GM10266 (cell line): Measurements from ENCODE around the gene SIX3.

Source experiments
- DNase-seq: peaks from one replicate; pipeline ENCODE4 v3.0.0; 2012; ENCODE audit errors: extremely low spot score
- TF ChIP-seq, protein P1 (sequence below): IDR thresholded peaks from 2 replicates; pipeline ENCODE4 v1.5.1; 2012; ENCODE audit warnings: mild to moderate bottlenecking, low read depth; ENCODE audit not compliant: control insufficient read depth, insufficient read depth; ENCODE audit errors: missing control alignments

The SIX3 gene

DNA sequence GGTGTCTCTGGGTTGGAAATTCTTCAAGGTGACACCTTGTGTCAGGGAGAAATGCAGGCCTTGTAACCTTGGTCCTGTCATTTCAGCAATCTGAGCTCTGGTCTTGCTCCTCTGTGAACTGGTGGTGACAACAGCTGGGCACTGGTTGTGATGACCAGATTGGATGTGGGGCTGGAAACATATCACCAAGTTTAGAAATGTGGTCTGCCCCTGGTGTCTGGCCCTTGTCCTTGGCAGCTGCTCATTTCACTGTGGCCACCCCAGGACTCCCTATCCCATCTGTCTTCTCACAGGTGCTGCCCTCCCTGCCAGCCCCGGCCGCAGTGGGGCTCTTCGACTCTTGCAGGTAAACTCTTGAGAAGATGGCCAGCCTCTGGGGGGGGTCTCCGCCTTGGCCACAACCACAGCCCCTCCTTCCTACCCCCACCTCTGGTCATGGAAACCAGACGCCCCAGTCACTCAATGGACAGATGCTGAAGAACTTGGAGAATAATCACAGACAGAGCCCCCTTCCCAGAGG is 20.7 kb downstream of the SIX3 start:
- TF ChIP-seq, protein P1, sequence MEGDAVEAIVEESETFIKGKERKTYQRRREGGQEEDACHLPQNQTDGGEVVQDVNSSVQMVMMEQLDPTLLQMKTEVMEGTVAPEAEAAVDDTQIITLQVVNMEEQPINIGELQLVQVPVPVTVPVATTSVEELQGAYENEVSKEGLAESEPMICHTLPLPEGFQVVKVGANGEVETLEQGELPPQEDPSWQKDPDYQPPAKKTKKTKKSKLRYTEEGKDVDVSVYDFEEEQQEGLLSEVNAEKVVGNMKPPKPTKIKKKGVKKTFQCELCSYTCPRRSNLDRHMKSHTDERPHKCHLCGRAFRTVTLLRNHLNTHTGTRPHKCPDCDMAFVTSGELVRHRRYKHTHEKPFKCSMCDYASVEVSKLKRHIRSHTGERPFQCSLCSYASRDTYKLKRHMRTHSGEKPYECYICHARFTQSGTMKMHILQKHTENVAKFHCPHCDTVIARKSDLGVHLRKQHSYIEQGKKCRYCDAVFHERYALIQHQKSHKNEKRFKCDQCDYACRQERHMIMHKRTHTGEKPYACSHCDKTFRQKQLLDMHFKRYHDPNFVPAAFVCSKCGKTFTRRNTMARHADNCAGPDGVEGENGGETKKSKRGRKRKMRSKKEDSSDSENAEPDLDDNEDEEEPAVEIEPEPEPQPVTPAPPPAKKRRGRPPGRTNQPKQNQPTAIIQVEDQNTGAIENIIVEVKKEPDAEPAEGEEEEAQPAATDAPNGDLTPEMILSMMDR: no peak

DNA sequence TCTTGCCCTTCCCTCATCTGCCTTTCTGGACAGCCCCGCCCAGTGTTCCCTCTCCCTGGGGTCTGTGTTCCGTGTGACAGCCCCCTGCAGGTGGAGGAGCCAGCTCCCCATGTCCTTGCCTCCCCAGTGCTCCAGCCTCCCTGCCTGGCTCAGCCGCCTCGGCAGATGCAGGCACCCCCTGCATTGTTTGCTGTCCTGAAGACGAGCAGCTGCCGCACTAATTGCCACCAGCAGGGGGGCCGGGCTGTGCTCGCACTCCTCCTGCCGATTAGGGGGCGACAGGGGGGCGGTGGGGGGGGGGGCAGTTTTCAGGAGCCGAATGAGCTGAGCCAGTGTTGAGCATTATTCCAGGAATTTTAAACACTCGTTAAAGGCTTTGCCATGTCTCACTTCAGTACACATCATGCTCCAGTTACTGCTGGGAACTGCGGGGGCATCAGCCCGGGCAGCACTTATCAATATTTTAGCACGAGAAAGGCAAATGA is 23.3 kb downstream of the SIX3 start:
- DNase-seq: no peak
- TF ChIP-seq, protein P1: peak; percentile 15

More for the DNA sequence above, 20.7 kb downstream of the SIX3 start:
- no peak for DNase-seq

DNA sequence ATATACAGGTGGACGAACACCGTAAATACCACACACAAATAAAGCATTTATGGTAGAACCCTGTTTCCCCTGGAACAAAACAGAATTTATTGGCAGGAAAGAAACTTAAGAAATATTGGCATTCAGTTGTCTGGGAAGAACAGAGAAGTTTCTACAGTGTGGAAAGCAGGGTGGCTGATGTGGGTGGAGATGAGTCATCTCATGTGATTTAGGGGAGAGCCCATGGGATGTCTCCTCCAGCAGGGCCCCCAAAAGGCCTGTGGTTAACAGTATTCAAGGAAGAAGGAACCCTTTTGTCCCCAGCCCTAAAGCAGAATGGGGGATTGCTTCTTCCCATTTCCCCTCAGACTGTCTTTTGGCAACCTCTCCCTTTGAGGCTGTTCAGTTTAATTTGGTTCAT is 24.2 kb downstream of the SIX3 start:
- TF ChIP-seq, protein P1: no peak
- DNase-seq: no peak

DNA sequence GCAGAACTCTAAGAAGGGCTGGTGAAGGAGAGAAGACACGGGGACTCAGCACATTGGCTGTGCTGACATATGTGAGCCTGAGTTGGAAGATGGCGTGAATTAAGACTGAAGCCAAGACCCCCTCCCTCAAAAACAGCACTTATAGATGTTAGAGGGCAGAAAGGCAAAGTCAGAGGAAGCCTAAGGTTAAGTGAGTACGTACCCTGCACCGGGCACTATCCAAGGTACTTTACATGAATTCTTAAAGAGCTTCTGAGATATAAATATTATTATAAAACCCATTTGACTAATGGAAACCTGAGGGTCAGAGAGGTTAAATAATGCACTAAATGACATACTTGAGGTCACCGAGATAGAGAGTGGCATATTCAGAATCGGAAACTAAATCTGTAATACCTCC is 25.6 kb downstream of the SIX3 start:
- no peak for DNase-seq
- TF ChIP-seq, protein P1: no peak

- no peak for DNase-seq
- TF ChIP-seq, protein P1: no peak
Observed at GRCh38 chr2:44967727-44968432, 26.4 kb downstream of the SIX3 start.

DNA sequence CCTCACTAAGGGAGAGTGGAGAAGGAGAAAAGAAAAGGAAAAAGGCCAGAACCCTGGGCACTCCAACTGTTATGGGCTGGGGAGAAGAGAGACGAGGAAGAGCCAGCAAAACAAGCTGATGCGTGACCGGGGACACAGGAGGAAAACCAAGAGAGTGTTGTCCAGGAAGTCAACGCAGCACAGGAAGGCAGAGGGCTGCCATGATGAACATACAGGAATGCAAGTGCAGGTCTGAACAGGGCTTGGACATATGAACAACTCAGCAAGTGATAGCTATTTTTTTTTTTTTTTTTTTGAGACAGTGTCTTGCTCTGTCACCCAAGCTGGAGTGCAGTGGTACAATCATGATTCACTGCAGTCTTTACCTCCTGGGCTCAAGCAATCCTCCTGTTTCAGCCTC is 28.4 kb downstream of the SIX3 start:
- DNase-seq: no peak
- TF ChIP-seq, protein P1: no peak

GRCh38 chr2:44970846-44971450 is 29.4 kb downstream of the SIX3 start:
- no peak for DNase-seq
- TF ChIP-seq, protein P1: no peak
